ENCODE measurements around the gene ZDHHC24.

The ZDHHC24 gene

DNA sequence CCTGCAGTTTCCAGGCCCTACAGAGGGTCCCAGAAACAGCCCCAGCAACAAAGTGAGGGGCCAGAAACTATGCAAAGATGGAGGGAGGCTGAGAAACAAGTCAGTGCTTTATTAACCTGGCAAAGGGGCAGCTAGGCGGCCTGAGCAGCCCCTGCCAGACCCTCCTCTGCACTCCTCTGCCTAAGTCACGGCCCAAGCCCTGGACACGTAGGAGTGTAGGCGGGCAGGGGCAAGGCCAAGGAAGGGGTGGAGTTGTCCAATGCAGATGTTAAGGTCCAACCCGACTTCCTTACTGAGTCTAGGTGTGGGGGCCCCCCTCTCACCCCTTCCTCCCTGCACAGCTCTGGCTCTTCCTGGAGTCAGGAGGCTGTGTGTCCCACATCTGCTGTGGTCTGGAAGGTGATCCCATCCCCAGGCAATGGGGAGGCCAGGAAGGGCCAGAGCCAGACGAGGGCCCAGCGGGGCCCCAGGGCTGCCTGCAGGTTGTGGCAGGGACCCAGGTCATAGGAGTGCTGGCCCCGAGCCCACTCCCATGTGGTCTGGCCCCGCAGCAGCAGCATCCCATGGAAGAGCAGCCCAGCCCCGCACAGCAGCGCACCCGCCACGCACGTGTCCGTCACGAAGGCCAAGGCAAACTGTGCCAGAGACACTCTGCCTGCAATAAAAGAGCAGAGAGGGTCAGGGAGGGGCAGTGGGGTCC lies 6.5 kb downstream of the ZDHHC24 start:
- no peaks in the 10 kb centered on the region for H3K27me3 ChIP-seq (ENCODE audit: insufficient read depth, low read length, poor library complexity)
- H2AFZ ChIP-seq (ENCODE audit: low read depth, low read length) = no peak overlapping the region
- no peak overlapping the region for H3K4me2 ChIP-seq (ENCODE audit: insufficient read depth, low read length)
- no peak overlapping the region for H3K9ac ChIP-seq (ENCODE audit: low read depth, low read length)
- H3K4me1 ChIP-seq (ENCODE audit: insufficient read depth, low read length) = peaks cover 12% of the 10 kb centered on the region
- ATAC-seq (ENCODE audit: insufficient read depth, low read depth) (no peak), DNase-seq (no peak)
- TF ChIP-seq, protein P1, sequence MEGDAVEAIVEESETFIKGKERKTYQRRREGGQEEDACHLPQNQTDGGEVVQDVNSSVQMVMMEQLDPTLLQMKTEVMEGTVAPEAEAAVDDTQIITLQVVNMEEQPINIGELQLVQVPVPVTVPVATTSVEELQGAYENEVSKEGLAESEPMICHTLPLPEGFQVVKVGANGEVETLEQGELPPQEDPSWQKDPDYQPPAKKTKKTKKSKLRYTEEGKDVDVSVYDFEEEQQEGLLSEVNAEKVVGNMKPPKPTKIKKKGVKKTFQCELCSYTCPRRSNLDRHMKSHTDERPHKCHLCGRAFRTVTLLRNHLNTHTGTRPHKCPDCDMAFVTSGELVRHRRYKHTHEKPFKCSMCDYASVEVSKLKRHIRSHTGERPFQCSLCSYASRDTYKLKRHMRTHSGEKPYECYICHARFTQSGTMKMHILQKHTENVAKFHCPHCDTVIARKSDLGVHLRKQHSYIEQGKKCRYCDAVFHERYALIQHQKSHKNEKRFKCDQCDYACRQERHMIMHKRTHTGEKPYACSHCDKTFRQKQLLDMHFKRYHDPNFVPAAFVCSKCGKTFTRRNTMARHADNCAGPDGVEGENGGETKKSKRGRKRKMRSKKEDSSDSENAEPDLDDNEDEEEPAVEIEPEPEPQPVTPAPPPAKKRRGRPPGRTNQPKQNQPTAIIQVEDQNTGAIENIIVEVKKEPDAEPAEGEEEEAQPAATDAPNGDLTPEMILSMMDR (IDR thresholded peaks at IDR 0.05; ENCODE audit: borderline replicate concordance, extremely low read depth, low read length, poor library complexity, severe bottlenecking) = no peak
- TF ChIP-seq EZH2 (IDR thresholded peaks at IDR 0.05; ENCODE audit: borderline replicate concordance, low read depth, low read length, severe bottlenecking) = no peak
- H3K27ac ChIP-seq (ENCODE audit: low read length) = no peak overlapping the region
- H4K20me1 ChIP-seq (ENCODE audit: insufficient read depth, low read length) = no peaks in the 10 kb centered on the region
- peaks cover 39% of the 10 kb centered on the region for H3K36me3 ChIP-seq (ENCODE audit: insufficient read depth, low read length)
- no peak overlapping the region for H3K4me3 ChIP-seq (ENCODE audit: low read depth in 1 of 2, low read length in 2 of 2)
- no peaks in the 10 kb centered on the region for H3K9me3 ChIP-seq (ENCODE audit: insufficient read depth, low read length, severe bottlenecking)
- H3K79me2 ChIP-seq (ENCODE audit: insufficient read depth, low read length) = no peaks in the 10 kb centered on the region

DNA sequence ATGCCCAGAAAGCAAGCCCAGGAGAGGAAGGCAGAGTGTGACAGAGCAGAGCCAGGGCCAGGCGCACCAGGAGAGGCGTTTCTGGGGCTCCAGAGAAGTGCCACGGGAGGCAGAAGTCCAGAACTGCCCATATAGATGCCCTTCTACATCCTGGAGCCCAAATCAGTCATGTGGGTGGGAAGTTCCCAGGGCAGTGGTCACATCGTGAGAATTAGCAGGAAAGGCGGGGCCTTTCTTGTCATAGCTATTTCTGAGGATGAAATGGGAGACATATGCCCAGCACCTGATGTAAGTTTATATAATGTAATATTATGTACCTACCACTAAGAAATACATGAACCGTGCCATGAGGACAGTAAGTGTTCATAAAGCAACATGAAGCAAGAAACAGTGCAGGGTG lies 13.1 kb downstream of the ZDHHC24 start:
- TF ChIP-seq, protein P1 (IDR thresholded peaks at IDR 0.05; ENCODE audit: borderline replicate concordance, extremely low read depth, low read length, poor library complexity, severe bottlenecking) = no peak
- no peak for TF ChIP-seq EZH2 (IDR thresholded peaks at IDR 0.05; ENCODE audit: borderline replicate concordance, low read depth, low read length, severe bottlenecking)
- H3K36me3 ChIP-seq (ENCODE audit: insufficient read depth, low read length) = 0 out of 2 replicates have a peak, but pooled peaks cover 10% of the 10 kb centered on the region
- H3K4me1 ChIP-seq (ENCODE audit: insufficient read depth, low read length) = no peaks in the 10 kb centered on the region
- H3K4me2 ChIP-seq (ENCODE audit: insufficient read depth, low read length) = no peak overlapping the region
- no peak overlapping the region for H3K4me3 ChIP-seq (ENCODE audit: low read depth in 1 of 2, low read length in 2 of 2)
- H3K9ac ChIP-seq (ENCODE audit: low read depth, low read length) = no peak overlapping the region
- no peaks in the 10 kb centered on the region for H3K79me2 ChIP-seq (ENCODE audit: insufficient read depth, low read length)
- no peak overlapping the region for H3K27ac ChIP-seq (ENCODE audit: low read length)
- ATAC-seq (ENCODE audit: insufficient read depth, low read depth) = no peak
- no peak for DNase-seq
- no peaks in the 10 kb centered on the region for H3K9me3 ChIP-seq (ENCODE audit: insufficient read depth, low read length, severe bottlenecking)
- no peaks in the 10 kb centered on the region for H4K20me1 ChIP-seq (ENCODE audit: insufficient read depth, low read length)
- H3K27me3 ChIP-seq (ENCODE audit: insufficient read depth, low read length, poor library complexity) = no peaks in the 10 kb centered on the region
- no peak overlapping the region for H2AFZ ChIP-seq (ENCODE audit: low read depth, low read length)

DNA sequence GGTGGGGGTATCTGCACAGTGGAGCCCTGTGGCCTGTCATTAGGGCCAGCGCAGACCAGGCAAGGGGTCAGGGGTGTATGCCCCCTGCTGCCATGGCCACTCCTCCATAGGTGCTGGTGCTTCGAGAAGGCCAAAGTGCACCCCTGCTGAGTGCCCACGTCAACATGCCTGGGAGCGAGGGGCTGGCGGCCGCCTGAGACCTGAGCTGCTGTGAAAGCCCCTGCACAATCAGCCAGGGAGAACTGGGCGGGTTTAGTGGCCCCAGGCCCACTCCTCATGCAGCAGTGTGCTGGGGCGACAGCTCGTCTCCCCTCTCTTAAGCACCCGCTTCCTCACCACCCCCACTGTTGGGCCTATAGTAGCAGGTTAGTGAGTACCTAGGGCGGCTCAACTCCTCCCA lies 14.0 kb downstream of the ZDHHC24 start:
- H3K27me3 ChIP-seq (ENCODE audit: insufficient read depth, low read length, poor library complexity) = no peaks in the 10 kb centered on the region

More for the DNA sequence above, 14.0 kb downstream of the ZDHHC24 start:
- TF ChIP-seq EZH2 (IDR thresholded peaks at IDR 0.05; ENCODE audit: borderline replicate concordance, low read depth, low read length, severe bottlenecking) = no peak
- TF ChIP-seq, protein P1 (IDR thresholded peaks at IDR 0.05; ENCODE audit: borderline replicate concordance, extremely low read depth, low read length, poor library complexity, severe bottlenecking) = no peak
- H3K4me2 ChIP-seq (ENCODE audit: insufficient read depth, low read length) = no peak overlapping the region
- 0 out of 2 replicates have a peak, but pooled peaks cover 7% of the 10 kb centered on the region for H3K36me3 ChIP-seq (ENCODE audit: insufficient read depth, low read length)
- H3K79me2 ChIP-seq (ENCODE audit: insufficient read depth, low read length) = no peaks in the 10 kb centered on the region
- no peaks in the 10 kb centered on the region for H3K9me3 ChIP-seq (ENCODE audit: insufficient read depth, low read length, severe bottlenecking)
- DNase-seq = no peak
- H4K20me1 ChIP-seq (ENCODE audit: insufficient read depth, low read length) = no peaks in the 10 kb centered on the region
- no peak overlapping the region for H3K9ac ChIP-seq (ENCODE audit: low read depth, low read length)
- no peak overlapping the region for H2AFZ ChIP-seq (ENCODE audit: low read depth, low read length)
- no peak for ATAC-seq (ENCODE audit: insufficient read depth, low read depth)
- no peak overlapping the region for H3K27ac ChIP-seq (ENCODE audit: low read length)
- H3K4me3 ChIP-seq (ENCODE audit: low read depth in 1 of 2, low read length in 2 of 2) = no peak overlapping the region
- no peaks in the 10 kb centered on the region for H3K4me1 ChIP-seq (ENCODE audit: insufficient read depth, low read length)
